ENCODE data around the gene PDCD2L.

The PDCD2L gene

GRCh38 chr19:34356875-34357274 is 47.3 kb upstream of the PDCD2L start:
- Histone ChIP-seq H3K27ac (ENCODE audit: extremely low read depth, low read depth, low read length) (0 out of 2 replicates have a peak overlapping the region, but pooled peaks have one; percentile 21), H3K4me1 (ENCODE audit: control insufficient read depth, insufficient read depth, low read length) (peaks cover 8% of the 10 kb centered on the region), H3K36me3 (ENCODE audit: control insufficient read depth in 2 of 2, insufficient read depth in 1 of 2, low read length in 2 of 2) (peaks cover 28 to 44% of the 10 kb centered on the region in 2 experiments), H3K4me3 (ENCODE audit: low read depth, low read length) (no peak overlapping the region), H3K9me3 (ENCODE audit: control insufficient read depth, insufficient read depth, low read depth, low read length) (no peaks in the 10 kb centered on the region)
- POLR2A ChIA-PET, result interaction anchor here (0.5 to 0.8 kb wide), 3 partner anchors 12 to 1752 kb away, joined by 3 to 6 read pairs (median 4); no protein-coding TSS in a partner anchor
- CTCF ChIA-PET, result interaction anchor here (0.6 to 3.6 kb wide), 3 partner anchors 10 to 203 kb away, joined by 3 to 29 read pairs (median 3); no protein-coding TSS in a partner anchor
- peak; percentile 95 for TF ChIP-seq ZNF121 (tag by site-specific recombination; IDR thresholded peaks at IDR 0.05)
- no peak for TF ChIP-seq GLIS2 (tag by site-specific recombination; IDR thresholded peaks at IDR 0.05)
- no peak for TF ChIP-seq REPIN1 (tag by site-specific recombination; IDR thresholded peaks at IDR 0.05; ENCODE audit: low read depth)
- TF ChIP-seq, protein P1, sequence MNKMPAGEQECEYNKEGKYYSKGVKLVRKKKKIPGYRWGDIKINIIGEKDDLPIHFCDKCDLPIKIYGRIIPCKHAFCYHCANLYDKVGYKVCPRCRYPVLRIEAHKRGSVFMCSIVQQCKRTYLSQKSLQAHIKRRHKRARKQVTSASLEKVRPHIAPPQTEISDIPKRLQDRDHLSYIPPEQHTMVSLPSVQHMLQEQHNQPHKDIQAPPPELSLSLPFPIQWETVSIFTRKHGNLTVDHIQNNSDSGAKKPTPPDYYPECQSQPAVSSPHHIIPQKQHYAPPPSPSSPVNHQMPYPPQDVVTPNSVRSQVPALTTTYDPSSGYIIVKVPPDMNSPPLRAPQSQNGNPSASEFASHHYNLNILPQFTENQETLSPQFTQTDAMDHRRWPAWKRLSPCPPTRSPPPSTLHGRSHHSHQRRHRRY (tag by site-specific recombination; IDR thresholded peaks at IDR 0.05), result no peak
- TF ChIP-seq ZNF350 (tag by site-specific recombination; IDR thresholded peaks at IDR 0.05), result no peak

- Histone ChIP-seq H3K36me3 (ENCODE audit: control insufficient read depth in 2 of 2, insufficient read depth in 1 of 2, low read length in 2 of 2) (peaks cover 24 to 38% of the 10 kb centered on the region in 2 experiments), H3K4me3 (ENCODE audit: low read depth, low read length) (no peak overlapping the region), H3K27ac (ENCODE audit: extremely low read depth, low read depth, low read length) (peak overlapping the region; percentile 21; the same call in 1 of the 2 replicates), H3K4me1 (ENCODE audit: control insufficient read depth, insufficient read depth, low read length) (peaks cover 8% of the 10 kb centered on the region), H3K9me3 (ENCODE audit: control insufficient read depth, insufficient read depth, low read depth, low read length) (no peaks in the 10 kb centered on the region)
- POLR2A ChIA-PET, result interaction anchor here (0.5 to 0.8 kb wide), 2 partner anchors 11 to 1410 kb away, joined by 3 to 6 read pairs; no protein-coding TSS in a partner anchor
- TF ChIP-seq SCRT1 (tag by site-specific recombination; IDR thresholded peaks at IDR 0.05; ENCODE audit: borderline replicate concordance) (peak; percentile 87), SCRT2 (tag by site-specific recombination; IDR thresholded peaks at IDR 0.05) (peak; percentile 91), GLIS2 (tag by site-specific recombination; IDR thresholded peaks at IDR 0.05) (no peak)
- TF ChIP-seq, protein P2, sequence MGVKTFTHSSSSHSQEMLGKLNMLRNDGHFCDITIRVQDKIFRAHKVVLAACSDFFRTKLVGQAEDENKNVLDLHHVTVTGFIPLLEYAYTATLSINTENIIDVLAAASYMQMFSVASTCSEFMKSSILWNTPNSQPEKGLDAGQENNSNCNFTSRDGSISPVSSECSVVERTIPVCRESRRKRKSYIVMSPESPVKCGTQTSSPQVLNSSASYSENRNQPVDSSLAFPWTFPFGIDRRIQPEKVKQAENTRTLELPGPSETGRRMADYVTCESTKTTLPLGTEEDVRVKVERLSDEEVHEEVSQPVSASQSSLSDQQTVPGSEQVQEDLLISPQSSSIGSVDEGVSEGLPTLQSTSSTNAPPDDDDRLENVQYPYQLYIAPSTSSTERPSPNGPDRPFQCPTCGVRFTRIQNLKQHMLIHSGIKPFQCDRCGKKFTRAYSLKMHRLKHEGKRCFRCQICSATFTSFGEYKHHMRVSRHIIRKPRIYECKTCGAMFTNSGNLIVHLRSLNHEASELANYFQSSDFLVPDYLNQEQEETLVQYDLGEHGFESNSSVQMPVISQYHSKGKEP (tag by site-specific recombination; IDR thresholded peaks at IDR 0.05), result no peak
- CTCF ChIA-PET, result interaction anchor here (0.6 to 3.6 kb wide), 4 partner anchors 11 to 202 kb away, joined by 3 to 29 read pairs (median 3); no protein-coding TSS in a partner anchor
Observed at GRCh38 chr19:34357431-34357830, 46.8 kb upstream of the PDCD2L start.

GRCh38 chr19:34359140-34359953 is 44.9 kb upstream of the PDCD2L start:
- CTCF ChIA-PET, result interaction anchor here (0.6 to 2.1 kb wide), 23 partner anchors 9 to 577 kb away, joined by 3 to 32 read pairs (median 4); no protein-coding TSS in a partner anchor
- H3K36me3 ChIP-seq (ENCODE audit: control insufficient read depth in 2 of 2, insufficient read depth in 1 of 2, low read length in 2 of 2), result peaks cover 12 to 19% of the 10 kb centered on the region in 2 experiments
- POLR2A ChIA-PET, result interaction anchor here (0.6 to 1.5 kb wide), 20 partner anchors 8 to 562 kb away, joined by 3 to 11 read pairs (median 4); partner anchors contain the start of genes KCTD15, LSM14A, SCGB2B2 and UBA2
- TF ChIP-seq ZNF175 (tag by site-specific recombination; IDR thresholded peaks at IDR 0.05), result no peak
- TF ChIP-seq ZBTB11 (tag by site-specific recombination; conservative IDR thresholded peaks at IDR 0.05; ENCODE audit: low read depth), result no peak
- TF ChIP-seq KLF7 (tag by site-specific recombination; IDR thresholded peaks at IDR 0.05; ENCODE audit: borderline replicate concordance), result peak; percentile 85; the same call in 1 of the 2 replicates
- peak; percentile 98 for TF ChIP-seq ZEB2 (tag by site-specific recombination; IDR thresholded peaks at IDR 0.05)
- TF ChIP-seq ZNF571 (tag by site-specific recombination; IDR thresholded peaks at IDR 0.05), result no peak
- TF ChIP-seq ZNF548 (tag by site-specific recombination; IDR thresholded peaks at IDR 0.05), result peak; percentile 31; the same call in 1 of the 2 replicates
- TF ChIP-seq, protein P3, sequence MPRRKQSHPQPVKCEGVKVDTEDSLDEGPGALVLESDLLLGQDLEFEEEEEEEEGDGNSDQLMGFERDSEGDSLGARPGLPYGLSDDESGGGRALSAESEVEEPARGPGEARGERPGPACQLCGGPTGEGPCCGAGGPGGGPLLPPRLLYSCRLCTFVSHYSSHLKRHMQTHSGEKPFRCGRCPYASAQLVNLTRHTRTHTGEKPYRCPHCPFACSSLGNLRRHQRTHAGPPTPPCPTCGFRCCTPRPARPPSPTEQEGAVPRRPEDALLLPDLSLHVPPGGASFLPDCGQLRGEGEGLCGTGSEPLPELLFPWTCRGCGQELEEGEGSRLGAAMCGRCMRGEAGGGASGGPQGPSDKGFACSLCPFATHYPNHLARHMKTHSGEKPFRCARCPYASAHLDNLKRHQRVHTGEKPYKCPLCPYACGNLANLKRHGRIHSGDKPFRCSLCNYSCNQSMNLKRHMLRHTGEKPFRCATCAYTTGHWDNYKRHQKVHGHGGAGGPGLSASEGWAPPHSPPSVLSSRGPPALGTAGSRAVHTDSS (tag by site-specific recombination; IDR thresholded peaks at IDR 0.05), result no peak
- peak; percentile 26; the same call in 1 of the 2 replicates for TF ChIP-seq ZIC2 (tag by site-specific recombination; IDR thresholded peaks at IDR 0.05)
- TF ChIP-seq ZNF155 (tag by site-specific recombination; IDR thresholded peaks at IDR 0.05), result no peak
- peak; percentile 87 for TF ChIP-seq BCL11B (tag by site-specific recombination; IDR thresholded peaks at IDR 0.05; ENCODE audit: low read depth)
- TF ChIP-seq, protein P4, sequence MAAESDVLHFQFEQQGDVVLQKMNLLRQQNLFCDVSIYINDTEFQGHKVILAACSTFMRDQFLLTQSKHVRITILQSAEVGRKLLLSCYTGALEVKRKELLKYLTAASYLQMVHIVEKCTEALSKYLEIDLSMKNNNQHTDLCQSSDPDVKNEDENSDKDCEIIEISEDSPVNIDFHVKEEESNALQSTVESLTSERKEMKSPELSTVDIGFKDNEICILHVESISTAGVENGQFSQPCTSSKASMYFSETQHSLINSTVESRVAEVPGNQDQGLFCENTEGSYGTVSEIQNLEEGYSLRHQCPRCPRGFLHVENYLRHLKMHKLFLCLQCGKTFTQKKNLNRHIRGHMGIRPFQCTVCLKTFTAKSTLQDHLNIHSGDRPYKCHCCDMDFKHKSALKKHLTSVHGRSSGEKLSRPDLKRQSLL (tag by site-specific recombination; IDR thresholded peaks at IDR 0.05), result 0 out of 2 replicates have a peak, but pooled peaks have one; percentile 53

More at GRCh38 chr19:34359140-34359953, 44.9 kb upstream of the PDCD2L start:
- peaks cover 8% of the 10 kb centered on the region for H3K4me1 ChIP-seq (ENCODE audit: control insufficient read depth, insufficient read depth, low read length)
- H3K9me3 ChIP-seq (ENCODE audit: control insufficient read depth, insufficient read depth, low read depth, low read length), result no peaks in the 10 kb centered on the region
- peak overlapping the region; percentile 39 for H3K4me3 ChIP-seq (ENCODE audit: low read depth, low read length)
- peak overlapping the region; percentile 89 for H3K27ac ChIP-seq (ENCODE audit: extremely low read depth, low read depth, low read length)
